CD4-positive, alpha-beta T cell treated with Interleukin-17A for 4 hours (primary cell): ENCODE results near the gene CTCF.
A peak's percentile ranks its signal among the peaks of the same experiment; 100 is the strongest.

Experiments
- DNase-seq: peaks from one replicate; pipeline ENCODE4 v3.0.0-alpha.2; 2020; ENCODE audit warnings: mixed read lengths

The CTCF gene

DNA sequence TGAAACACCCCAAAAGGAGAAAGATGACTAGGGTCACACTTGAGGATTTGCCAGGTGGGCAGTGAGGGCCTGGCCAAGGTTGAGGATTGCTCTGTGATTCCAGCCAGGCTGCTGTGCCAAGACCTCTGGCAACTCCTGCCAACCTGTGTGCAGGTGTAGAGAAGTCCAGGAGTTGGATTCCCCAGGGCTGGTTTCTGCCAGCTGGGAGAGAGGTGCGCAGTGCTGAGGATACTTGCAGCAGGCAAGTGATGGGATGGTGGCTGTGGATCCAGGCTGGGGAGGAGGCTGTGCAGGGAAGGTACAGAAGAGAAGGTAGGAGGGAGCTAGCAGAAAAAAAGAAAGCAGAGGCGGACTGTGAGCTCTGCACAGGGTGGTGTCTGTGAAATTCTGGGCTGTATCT lies 27.1 kb upstream of the CTCF start:
- no peak for DNase-seq

DNA sequence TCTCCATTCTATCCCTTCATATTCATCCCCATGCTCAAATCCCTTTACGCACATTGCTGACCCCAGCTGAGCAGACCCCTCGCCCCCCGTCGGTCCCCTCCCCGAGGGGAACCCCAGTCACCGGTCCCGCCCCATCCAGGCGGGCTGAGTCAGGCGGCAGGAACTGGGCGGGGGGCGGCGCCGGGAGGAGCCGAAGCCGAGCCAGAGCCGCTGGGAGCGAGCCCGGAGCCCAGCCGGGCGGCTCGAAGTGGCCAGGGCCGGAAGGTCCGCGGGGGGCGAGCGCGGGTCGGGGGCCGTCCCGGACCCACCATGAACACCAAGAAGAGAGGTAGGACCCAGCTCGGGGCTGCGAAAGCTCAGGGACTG lies 25.1 kb upstream of the CTCF start:
- DNase-seq = peak; percentile 72

DNA sequence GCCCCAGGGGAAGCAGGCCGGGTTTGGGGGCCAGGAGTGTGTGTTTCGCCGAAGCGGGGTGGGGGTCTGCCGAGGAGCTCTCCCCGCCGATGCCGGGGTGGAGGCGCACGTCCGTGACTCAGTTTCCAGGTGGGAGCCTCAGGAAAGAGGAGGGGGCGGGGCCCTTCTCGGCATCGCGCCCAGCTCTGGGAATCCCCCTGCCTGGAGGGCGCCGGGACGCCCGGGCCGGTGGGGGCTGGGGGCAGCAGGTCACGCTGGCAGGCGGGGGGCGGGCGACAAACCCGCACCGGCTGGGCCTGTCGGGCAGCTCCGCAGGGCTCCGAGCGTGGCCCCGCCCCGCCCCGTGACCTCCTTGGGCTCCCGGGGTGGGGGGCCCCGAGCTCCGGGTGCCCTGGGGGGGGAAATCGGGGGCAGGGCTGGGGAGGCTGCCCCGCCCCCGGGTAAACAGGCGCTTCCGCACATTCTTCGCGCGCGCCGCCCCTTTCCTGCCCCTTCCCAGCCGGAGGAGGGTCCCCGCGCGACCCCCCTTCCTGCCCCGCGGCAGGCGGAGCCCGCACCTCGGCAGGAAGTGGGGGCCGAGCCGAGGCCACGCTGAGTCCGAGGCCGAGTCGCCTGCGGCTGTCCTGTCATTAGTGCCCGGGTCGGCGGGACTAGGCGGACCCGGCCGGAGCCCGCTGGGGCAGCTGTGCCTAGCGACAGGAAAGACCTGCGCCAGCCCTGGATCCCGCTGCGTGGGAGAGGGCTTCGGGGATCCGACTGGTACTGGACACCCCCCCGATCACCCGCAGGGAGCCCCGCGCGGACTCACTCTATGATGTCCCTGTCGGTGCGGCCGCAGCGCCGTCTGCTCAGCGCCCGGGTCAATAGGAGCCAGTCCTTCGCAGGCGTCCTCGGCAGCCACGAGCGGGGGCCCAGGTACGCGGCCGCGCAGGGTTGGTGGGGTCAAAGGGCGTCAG lies 24.4 kb upstream of the CTCF start:
- peak; percentile 82 for DNase-seq

DNA sequence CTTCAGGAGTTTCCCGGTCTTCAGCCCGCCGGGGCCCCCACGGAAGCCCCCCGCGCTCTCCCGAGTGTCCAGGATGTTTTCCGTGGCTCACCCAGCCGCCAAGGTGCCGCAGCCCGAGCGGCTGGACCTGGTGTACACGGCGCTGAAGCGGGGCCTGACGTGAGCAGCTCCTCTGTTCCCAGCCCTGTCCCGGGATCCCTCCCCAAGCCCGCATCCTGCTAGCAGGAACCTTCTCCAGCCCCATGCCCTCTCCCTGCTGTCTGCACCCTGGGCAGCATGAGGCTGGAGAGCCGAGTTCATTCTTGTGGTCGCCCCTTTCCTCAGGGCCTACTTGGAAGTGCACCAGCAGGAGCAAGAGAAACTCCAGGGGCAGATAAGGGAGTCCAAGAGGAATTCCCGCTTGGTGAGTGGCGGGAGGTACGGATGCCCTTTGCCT lies 23.6 kb upstream of the CTCF start:
- DNase-seq = no peak

DNA sequence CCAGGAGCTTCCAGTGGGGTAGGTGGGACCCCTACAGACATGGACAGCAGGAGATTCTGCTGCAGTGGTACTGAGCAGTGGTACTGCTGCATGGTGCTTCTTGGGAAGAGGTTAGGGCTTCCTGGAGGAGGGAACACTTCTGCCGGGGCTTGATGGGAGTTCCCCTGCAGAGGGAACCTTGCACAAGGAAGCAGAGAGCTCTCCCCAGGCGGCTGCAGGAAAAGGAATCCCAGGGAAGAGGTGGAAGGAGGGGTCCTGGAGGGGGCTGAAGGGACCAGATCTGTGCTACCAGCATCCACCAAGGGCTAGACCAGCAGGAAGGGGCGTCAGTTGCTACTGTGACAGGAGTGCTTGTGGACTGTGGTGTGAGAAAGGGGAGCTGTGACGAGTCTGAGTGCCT lies 23.1 kb upstream of the CTCF start:
- no peak for DNase-seq

DNA sequence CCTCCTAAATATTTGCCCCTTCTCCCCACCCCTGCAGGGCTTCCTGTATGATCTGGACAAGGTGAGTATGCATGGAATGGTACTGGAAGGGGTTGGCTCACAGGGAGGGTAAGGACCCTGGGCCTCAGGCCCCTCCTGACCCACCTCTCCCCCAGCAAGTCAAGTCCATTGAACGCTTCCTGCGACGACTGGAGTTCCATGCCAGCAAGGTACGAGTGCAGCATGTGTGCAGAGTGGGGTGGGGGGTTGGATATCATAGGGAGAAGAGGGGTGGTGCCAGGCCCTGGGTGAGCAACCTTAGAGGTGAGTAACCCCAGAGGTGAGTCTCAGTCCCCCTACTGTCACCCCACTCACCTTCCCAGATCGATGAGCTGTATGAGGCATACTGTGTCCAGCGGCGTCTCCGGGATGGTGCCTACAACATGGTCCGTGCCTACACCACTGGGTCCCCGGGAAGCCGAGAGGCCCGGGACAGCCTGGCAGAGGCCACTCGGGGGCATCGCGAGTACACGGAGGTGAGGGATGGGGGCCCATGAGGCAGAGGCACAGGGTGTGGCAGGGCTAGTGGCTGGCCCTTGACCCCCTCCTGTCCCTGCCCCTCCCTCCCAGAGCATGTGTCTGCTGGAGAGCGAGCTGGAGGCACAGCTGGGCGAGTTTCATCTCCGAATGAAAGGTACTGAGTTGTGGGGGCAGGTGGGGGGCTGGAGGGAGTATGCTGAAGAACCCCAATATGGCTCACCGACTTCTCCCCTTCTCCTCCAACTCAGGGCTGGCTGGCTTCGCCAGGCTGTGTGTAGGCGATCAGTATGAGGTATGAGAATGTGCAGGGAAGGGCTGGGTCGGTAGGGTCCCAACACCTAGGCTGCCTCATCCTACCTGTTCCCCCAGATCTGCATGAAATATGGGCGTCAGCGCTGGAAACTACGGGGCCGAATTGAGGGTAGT lies 22.4 kb upstream of the CTCF start:
- DNase-seq = no peak

DNA sequence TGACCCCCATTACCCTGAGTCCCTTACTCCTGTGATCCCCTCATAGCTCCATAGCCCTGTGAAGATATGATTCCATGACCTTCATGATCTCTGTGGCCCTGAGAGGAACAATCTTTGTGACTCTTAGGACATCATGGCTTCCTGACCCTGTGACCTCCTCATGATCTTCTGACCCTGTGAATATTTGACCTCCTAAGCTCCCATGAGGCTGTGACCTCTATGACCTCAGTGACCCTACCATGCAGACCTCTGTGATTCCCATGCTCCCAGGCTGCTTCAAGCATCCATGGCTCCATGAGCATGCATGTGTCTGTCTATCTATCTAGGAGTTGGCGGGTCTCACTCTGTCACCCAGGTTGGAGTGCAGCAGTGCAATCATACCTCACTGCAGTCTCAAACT lies 21.6 kb upstream of the CTCF start:
- DNase-seq = no peak

DNA sequence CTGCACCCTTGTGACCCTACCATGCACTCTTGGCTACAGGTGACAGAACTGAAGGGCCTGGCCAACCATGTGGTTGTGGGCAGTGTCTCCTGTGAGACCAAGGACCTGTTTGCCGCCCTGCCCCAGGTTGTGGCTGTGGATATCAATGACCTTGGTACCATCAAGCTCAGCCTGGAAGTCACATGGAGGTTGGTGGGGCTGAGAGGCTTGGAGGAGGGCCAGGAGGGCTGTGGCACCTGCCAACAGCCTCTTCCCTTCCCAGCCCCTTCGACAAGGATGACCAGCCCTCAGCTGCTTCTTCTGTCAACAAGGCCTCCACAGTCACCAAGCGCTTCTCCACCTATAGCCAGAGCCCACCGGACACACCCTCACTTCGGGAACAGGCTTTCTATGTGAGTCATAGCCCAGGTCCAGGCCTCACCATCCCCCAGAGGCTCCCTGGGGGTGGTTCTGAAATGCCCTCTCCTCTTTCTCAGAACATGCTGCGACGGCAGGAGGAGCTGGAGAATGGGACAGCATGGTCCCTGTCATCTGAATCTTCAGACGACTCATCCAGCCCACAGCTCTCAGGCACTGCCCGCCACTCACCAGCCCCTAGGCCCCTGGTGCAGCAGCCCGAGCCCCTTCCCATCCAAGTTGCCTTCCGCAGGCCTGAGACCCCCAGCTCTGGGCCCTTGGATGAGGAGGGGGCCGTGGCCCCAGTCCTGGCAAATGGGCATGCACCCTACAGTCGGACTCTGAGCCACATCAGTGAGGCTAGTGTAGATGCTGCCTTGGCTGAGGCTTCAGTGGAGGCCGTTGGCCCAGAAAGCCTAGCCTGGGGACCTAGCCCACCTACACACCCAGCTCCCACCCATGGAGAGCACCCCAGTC lies 20.7 kb upstream of the CTCF start:
- DNase-seq = no peak

DNA sequence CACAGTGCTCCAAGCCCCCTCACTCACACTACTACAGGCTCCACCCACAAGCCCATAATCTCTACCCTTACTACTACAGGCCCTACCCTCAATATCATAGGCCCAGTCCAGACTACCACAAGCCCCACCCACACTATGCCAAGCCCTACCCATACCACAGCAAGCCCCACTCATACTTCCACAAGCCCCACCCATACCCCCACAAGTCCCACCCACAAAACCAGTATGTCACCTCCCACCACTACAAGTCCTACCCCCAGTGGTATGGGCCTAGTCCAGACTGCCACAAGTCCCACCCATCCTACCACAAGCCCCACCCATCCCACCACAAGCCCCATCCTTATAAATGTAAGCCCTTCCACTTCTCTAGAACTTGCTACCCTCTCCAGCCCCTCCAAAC lies 19.9 kb upstream of the CTCF start:
- peak; percentile 79 for DNase-seq

DNA sequence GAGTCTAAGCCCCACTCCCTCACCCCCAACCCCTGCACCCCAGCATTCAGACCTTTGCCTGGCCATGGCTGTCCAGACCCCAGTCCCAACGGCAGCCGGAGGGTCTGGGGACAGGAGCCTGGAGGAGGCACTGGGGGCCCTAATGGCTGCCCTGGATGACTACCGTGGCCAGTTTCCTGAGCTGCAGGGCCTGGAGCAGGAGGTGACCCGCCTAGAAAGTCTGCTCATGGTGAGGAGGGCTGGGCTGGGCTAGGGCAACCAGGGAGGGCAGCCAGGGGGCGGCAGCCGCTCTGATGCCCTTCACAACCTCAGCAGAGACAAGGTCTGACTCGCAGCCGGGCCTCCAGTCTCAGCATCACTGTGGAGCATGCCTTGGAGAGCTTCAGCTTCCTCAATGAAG lies 19.3 kb upstream of the CTCF start:
- DNase-seq = no peak

DNA sequence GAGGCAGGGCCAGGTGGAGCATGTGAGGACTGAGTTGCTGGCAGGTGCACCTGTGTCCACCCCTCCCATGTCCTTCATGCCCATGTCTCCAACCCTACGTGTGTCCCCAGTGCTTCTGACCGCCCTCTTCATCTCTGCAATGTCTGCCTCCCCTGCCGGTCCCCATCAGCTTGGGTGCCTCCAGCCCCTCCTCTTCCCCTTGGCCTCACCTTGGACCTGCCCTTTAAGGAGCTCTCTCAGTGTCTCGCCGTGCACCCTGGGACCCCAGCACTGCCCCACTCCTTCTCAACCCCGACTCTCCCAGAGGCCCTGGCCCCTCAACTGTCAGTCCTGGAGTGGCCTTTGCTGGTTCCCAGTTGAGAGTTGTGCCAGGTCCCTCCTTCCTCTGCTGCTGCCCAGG lies 18.7 kb upstream of the CTCF start:
- no peak for DNase-seq

DNA sequence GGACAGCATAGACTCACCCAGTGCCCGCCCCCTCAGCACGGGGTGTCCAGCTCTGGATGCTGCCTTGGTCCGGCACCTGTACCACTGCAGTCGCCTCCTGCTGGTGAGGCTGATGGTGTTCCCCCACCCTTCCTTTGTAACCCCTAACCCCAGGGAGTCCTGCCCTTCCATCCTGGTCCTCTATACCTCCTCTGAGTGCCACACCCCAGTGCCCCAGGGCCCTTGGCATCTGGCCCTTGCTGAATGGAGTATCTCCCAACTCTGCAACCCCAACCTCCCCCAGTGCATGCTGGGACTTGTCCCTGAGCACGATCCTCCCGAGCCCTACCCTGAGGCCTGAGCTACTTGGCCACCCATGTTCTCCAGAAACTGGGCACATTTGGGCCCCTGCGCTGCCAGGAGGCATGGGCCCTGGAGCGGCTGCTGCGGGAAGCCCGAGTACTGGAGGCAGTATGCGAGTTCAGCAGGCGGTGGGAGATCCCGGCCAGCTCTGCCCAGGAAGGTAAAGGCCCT lies 17.9 kb upstream of the CTCF start:
- DNase-seq = no peak

DNA sequence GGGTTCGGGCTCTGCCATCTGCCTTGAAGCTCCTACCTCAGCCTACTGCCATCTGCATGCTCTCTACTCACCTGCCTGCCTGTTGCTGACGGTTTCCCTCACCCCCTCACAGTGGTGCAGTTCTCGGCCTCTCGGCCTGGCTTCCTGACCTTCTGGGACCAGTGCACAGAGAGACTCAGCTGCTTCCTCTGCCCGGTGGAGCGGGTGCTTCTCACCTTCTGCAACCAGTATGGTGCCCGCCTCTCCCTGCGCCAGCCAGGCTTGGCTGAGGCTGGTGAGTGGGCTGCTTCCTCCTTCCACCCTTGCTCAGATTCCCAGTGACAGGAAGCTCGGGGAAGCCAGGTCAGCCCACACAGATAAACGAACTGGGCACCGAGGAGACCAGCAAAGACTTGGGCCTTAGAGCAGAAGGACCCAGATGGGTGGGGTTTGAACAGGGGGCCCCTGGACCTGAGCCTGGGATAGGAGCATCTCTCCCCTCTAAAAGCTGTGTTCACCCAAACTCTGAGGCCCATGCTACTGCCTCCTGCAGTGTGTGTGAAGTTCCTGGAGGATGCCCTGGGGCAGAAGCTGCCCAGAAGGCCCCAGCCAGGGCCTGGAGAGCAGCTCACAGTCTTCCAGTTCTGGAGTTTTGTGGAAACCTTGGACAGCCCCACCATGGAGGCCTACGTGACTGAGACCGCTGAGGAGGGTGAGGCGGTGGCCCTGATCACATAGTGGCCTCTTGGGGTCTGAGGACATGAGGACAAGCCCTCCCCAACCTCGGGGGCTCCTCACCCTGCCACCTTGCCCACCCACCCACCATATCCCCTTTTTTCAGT lies 17.3 kb upstream of the CTCF start:
- no peak for DNase-seq

DNA sequence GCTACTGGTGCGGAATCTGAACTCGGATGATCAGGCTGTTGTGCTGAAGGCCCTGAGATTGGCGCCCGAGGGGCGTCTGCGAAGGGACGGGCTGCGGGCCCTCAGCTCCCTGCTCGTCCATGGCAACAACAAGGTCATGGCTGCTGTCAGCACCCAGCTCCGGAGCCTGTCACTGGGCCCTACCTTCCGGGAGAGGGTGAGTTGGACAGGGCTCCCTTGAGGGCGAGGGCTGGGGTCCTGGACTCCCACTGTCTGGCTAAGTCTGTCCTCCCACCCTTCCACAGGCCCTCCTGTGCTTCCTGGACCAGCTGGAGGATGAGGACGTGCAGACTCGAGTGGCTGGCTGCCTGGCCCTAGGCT lies 16.7 kb upstream of the CTCF start:
- no peak for DNase-seq

DNA sequence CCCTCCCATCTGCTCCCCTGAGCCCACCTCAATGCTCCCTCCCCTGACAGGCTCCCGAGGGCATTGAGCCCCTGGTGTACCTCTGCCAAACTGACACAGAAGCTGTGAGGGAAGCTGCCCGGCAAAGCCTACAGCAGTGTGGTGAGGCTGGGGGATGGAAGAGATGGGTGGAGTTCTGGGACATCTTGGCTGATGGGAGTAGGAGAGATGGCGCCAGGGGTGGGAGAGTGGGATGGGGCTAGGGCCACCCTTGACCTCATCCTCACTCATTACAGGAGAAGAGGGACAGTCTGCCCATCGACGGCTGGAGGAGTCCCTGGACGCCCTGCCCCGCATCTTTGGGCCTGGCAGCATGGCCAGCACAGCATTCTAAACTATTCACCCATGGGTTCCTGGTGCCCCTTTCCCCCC lies 16.2 kb upstream of the CTCF start:
- DNase-seq = no peak

DNA sequence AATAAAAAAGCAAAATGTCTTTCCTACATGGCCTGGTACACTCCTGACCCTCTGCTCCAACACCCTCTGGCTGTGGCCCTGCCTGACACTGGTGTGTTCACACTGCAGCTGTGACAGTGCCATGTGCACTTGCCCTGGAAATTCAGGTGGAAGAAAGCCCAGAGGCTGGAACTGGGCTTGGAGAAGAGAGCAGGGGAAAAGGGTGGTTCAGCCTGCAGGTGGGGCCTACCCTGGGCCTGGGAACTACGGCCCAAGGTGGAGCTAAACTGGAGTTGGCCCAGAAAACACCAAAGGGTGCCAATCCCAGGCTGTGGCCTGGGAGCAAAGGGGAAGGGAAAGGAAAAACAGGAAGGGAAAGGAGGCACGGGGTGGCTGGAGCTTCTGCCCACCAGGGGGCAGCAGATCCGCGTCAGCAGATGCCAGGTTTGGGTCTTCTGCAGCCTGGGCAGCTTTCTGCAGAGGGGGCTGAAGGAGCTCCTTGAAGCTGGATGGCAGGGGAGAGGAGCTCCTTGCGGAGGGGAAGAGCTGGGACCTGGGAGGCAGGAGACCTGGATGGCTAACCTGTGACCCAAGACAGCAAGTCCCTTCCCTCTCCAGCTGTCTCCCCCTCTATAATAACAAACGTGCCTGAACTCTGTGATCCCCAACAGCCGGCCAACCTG lies 15.4 kb upstream of the CTCF start:
- DNase-seq = peak; percentile 88

DNA sequence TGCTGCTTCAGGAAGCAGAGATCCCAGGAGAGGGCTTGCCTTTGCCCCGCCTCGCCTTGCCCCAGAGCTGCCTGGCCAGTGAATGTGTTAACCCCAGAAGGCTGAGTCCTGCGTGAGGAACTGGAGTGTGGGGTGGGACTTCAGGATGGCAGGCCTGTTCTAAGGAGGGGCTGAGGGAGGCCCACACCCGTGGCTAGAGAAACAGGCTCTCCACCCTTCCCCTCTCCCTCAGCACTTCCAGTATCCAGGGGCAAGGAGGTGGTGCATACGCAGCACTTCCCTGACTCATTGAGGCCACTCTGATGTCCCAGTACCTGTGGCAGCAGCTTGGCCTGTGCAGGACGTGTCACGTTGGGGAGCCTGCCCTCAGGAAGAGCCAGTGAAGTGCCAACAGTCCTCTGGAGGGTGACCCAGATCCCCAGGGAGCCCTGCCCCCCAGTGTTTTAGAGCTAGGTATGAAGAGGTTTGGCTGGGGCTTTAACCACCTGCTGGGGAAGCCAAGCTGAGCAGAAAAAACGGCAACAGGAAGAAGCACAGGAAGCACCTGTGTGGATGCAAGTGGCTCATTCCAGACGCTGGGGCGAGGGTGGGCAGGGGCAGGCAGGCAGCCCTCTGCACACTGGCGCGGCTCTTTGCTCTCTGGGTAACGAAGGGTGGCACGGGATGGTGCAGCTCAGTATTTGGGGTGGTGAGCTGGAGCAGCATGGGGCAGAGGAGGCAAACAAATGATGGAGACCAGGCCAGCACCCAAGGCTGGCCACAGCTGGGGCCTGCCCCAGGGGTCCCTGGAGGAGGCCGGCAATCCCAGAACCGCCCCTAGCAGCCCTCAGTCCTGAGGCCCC lies 14.7 kb upstream of the CTCF start:
- DNase-seq = peak; percentile 84

DNA sequence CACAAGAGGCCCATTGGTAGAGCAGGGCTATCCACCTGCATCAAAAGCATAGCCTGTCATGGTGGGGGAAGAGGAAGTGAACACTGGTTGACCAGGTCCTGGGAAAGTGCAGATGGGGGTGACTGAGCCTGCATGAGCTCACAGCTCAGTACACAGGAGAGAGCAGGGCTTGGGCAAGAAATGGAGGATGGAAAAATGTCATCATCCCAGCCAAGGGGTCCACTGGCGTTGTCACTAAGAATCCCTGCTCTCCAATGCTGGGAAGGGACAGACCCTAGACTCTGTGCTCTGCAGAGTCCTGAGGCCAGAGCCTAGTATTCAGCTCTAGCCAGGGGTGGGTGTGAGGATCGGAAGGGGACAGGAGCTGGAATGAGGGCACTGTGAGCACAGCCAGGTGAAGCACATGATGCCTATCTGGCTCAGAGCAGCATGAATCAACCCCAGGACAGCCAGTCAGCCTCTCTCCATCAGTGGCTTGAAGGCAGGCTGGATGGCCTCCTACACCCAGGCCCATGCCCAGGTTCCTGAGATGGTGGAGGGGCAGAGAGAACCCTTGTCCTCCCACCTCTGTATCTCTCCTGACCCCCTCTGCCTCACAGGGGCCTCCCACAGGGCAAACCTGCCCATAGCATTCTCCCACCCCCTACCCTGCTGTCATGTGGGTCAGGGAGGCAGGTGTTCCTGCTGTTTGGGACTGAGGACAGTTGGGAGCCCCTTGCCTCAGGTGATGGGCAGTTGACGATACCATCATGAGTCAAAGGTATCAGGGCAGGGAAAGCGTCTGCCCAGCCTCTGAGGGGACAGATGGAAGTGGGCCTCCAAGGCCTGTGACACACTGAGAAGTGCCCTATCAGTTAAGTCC lies 13.8 kb upstream of the CTCF start:
- DNase-seq = peak; percentile 36

DNA sequence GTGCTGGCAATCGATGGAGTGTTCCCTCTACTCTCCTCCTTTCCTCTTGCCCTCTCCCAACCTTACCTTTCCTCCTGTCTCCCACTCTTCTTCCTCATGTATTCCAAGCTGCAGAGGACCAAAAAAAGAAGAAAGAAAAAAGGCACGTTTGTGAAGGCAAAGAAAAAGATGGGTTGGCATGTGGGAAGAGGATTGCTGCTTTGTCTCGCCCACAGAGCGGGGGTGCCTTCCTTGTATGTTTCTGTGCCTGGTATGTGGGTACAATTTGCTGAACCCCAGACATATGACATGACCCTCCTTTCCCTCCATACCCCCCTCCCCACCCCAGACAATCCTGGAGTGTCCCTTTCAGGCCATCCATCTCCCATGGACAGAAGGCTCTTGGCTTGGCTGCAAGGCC lies 13.1 kb upstream of the CTCF start:
- no peak for DNase-seq
